ENCODE data around the gene HSPA12B.
A peak's percentile ranks its signal among the peaks of the same experiment; 100 is the strongest.

GRCh38 chr20:3749689-3750531 lies 17.4 kb downstream of the HSPA12B start:
- TF ChIP-seq CTCF (IDR thresholded peaks at IDR 0.05) (peak; percentile 30 to 75 (median 59)), POLR2A (IDR thresholded peaks at IDR 0.05) (no peak)

Data from esophagus squamous epithelium (tissue), 4 donors.